Endothelial cell (in vitro differentiated cells): ENCODE results near the gene HCRT. TPM values are rescaled to one million over a fixed set of nuclear protein-coding genes. Genes with fewer than 3 reads are reported as not detected.

Source experiments
- DNase-seq: peaks from one replicate; pipeline ENCODE4 v3.0.0; 2021; ENCODE audit warnings: low spot score
- H3K27ac Mint-ChIP-seq: one replicate; pipeline ENCODE4 v1.8.0; 2021; ENCODE audit warnings: mixed read lengths, inconsistent platforms; ENCODE audit not compliant: unreplicated experiment
- H3K27me3 Mint-ChIP-seq: one replicate; pipeline ENCODE4 v1.8.0; 2021; ENCODE audit warnings: mild to moderate bottlenecking, moderate library complexity, mixed read lengths, inconsistent platforms; ENCODE audit not compliant: unreplicated experiment
- H3K36me3 Mint-ChIP-seq: one replicate; pipeline ENCODE4 v1.8.0; 2021; ENCODE audit warnings: mild to moderate bottlenecking, low read depth, mixed read lengths, inconsistent platforms; ENCODE audit not compliant: unreplicated experiment
- H3K4me1 Mint-ChIP-seq: one replicate; pipeline ENCODE4 v1.8.0; 2021; ENCODE audit warnings: mild to moderate bottlenecking, mixed read lengths, inconsistent platforms; ENCODE audit not compliant: unreplicated experiment
- H3K4me3 Mint-ChIP-seq: one replicate; pipeline ENCODE4 v1.8.0; 2021; ENCODE audit warnings: mild to moderate bottlenecking, mixed read lengths, inconsistent platforms; ENCODE audit not compliant: unreplicated experiment
- H3K9me3 Mint-ChIP-seq: one replicate; pipeline ENCODE4 v1.8.0; 2021; ENCODE audit warnings: mixed read lengths, inconsistent platforms; ENCODE audit not compliant: unreplicated experiment
- CTCF ChIP-seq: fragments of 200-600 bp; sonication (generic); IDR thresholded peaks from one replicate; pipeline ENCODE4 v1.5.0; 2021; ENCODE audit warnings: antibody characterized with exemption; ENCODE audit not compliant: unreplicated experiment
- total RNA-seq: library from RNA; stranded (reverse); fragmentation: NEBNext Ultra II Directional; extraction: Animal tissue kit (Norgen Biotek cat#: 25700); gene quantifications from one replicate; pipeline ENCODE4 v1.2.1, GENCODE V29; 2021; ENCODE audit not compliant: unreplicated experiment

HCRT gene
- total RNA-seq, 1 donor from 2014 or later: not detected

- H3K4me1 Mint-ChIP-seq: peaks cover 30% of the 10 kb centered on the region
- TF ChIP-seq CTCF: no peak
- DNase-seq: no peak
- peak overlapping the region; percentile 26 for H3K27ac Mint-ChIP-seq
- peaks cover 10% of the 10 kb centered on the region for H3K27me3 Mint-ChIP-seq
- no peaks in the 10 kb centered on the region for H3K36me3 Mint-ChIP-seq
- H3K4me3 Mint-ChIP-seq: peak overlapping the region; percentile 83
- no peaks in the 10 kb centered on the region for H3K9me3 Mint-ChIP-seq
These were observed 2.1 kb downstream of the HCRT start for GRCh38 chr17:42182927-42183734.

GRCh38 chr17:42181851-42182207, 3.4 kb downstream of the HCRT start:
- H3K4me3 Mint-ChIP-seq: no peak overlapping the region
- H3K36me3 Mint-ChIP-seq: no peaks in the 10 kb centered on the region
- H3K27ac Mint-ChIP-seq: no peak overlapping the region
- no peak for TF ChIP-seq CTCF
- DNase-seq: no peak
- H3K9me3 Mint-ChIP-seq: no peaks in the 10 kb centered on the region
- peaks cover 14% of the 10 kb centered on the region for H3K27me3 Mint-ChIP-seq
- peaks cover 30% of the 10 kb centered on the region for H3K4me1 Mint-ChIP-seq

- Mint-ChIP-seq H3K4me3 (no peak within 1 kb of the TSS), H3K4me1 (peaks cover 27% of the 10 kb centered on the region), H3K27me3 (peaks cover 15% of the 10 kb centered on the region), H3K27ac (no peak within 1 kb of the TSS), H3K36me3 (no peaks in the 10 kb centered on the region), H3K9me3 (no peaks in the 10 kb centered on the region)
- TF ChIP-seq CTCF: no peak
- peak; percentile 63 for DNase-seq
These were observed 4.1 kb downstream of the HCRT start, which contains the start of gene KCNH4 for GRCh38 chr17:42180922-42181850. Gene KCNH4 (minus strand): TSS chr17:42181142. CDS start chr17:42180945, 197 bp downstream.

GRCh38 chr17:42180411-42180921, 4.8 kb downstream of the HCRT start:
- Mint-ChIP-seq H3K36me3 (no peaks in the 10 kb centered on the region), H3K4me1 (peaks cover 24% of the 10 kb centered on the region), H3K27ac (no peak overlapping the region), H3K4me3 (no peak overlapping the region), H3K27me3 (peaks cover 20% of the 10 kb centered on the region), H3K9me3 (no peaks in the 10 kb centered on the region)
- TF ChIP-seq CTCF: no peak
- DNase-seq: no peak
